ENCODE measurements around the gene DNAJC27. TPM values are rescaled to one million over a fixed set of nuclear protein-coding genes. Genes with fewer than 3 reads are reported as not detected.

The DNAJC27 gene
- total and polyA plus RNA-seq, 2 donors (not counting 1 experiment from before 2014, with no cell fraction given) = 6.0 to 16.6 TPM

- H4K20me1 ChIP-seq (ENCODE audit: control insufficient read depth, insufficient read depth, low read length, poor library complexity, severe bottlenecking) = no peaks in the 10 kb centered on the region
- no peaks in the 10 kb centered on the region for H3K27me3 ChIP-seq (replicated peaks in 1 of 4; ENCODE audit: control extremely low read depth in 1 of 4, control insufficient read depth in 3 of 4, insufficient read depth in 4 of 4, low read length in 3 of 4)
- no peaks in the 10 kb centered on the region for H3K4me1 ChIP-seq (ENCODE audit: control insufficient read depth in 2 of 2, insufficient read depth in 2 of 2, low read length in 2 of 2)
- no peak overlapping the region for H3K9ac ChIP-seq (ENCODE audit: low read length)
- H3K4me3 ChIP-seq (ENCODE audit: control extremely low read depth in 1 of 5, extremely low read depth in 1 of 5, insufficient read depth in 1 of 5, low read depth in 2 of 5, low read length in 4 of 5) = no peak overlapping the region
- Mint-ChIP-seq H3K4me1 (no peaks in the 10 kb centered on the region), H3K9me3 (ENCODE audit: insufficient read depth) (peaks cover 11% of the 10 kb centered on the region), H3K27ac (no peak overlapping the region), H3K27me3 (no peaks in the 10 kb centered on the region), H3K4me3 (no peak overlapping the region)
- no peaks in the 10 kb centered on the region for H3K79me2 ChIP-seq (ENCODE audit: control insufficient read depth, insufficient read depth, low read length)
- H3K36me3 ChIP-seq (replicated peaks in 1 of 2; ENCODE audit: control extremely low read depth in 1 of 2, control insufficient read depth in 1 of 2, extremely low read depth in 1 of 2, insufficient read depth in 2 of 2, low read length in 1 of 2) = peaks cover 20 to 75% of the 10 kb centered on the region in 2 experiments
- ChIA-PET POLR2A (interaction anchor here (0.7 kb wide), 1 partner anchor 34 kb away, joined by 3 read pairs; no protein-coding TSS in a partner anchor), CTCF (no interaction called here)
- H3K27ac ChIP-seq (ENCODE audit: low read length in 2 of 2) = no peak overlapping the region
- TF ChIP-seq EZH2 (IDR thresholded peaks at IDR 0.05; ENCODE audit: borderline replicate concordance, insufficient read depth, low read depth, low read length, poor library complexity, severe bottlenecking) (no peak), CTCF (IDR thresholded peaks at IDR 0.05) (no peak)
- no peak overlapping the region for H3K4me2 ChIP-seq (replicated peaks; ENCODE audit: low read depth, low read length, poor library complexity, severe bottlenecking)
- peaks cover 2 to 13% (median 7%) of the 10 kb centered on the region in 3 donors for H3K9me3 ChIP-seq (ENCODE audit: control extremely low read depth in 1 of 3, control insufficient read depth in 2 of 3, insufficient read depth in 1 of 3, low read length in 2 of 3)
- DNase-seq (no peak), ATAC-seq (ENCODE audit: low read depth) (no peak)
- no CpG with 5 or more reads among the region's 2 CpGs for WGBS (ENCODE audit: insufficient coverage)
- intact Hi-C loops (cut with micrococcal nuclease) = no loop called here
- no peak overlapping the region for H2AFZ ChIP-seq (ENCODE audit: insufficient read depth, low read depth, low read length, poor library complexity, severe bottlenecking)
These were observed 13.8 kb downstream of the DNAJC27 start for GRCh38 chr2:24957976-24958375.

- Histone ChIP-seq H3K9ac (ENCODE audit: low read length) (no peak overlapping the region), H3K27ac (ENCODE audit: low read length in 2 of 2) (no peak overlapping the region), H3K9me3 (ENCODE audit: control extremely low read depth in 1 of 3, control insufficient read depth in 2 of 3, insufficient read depth in 1 of 3, low read length in 2 of 3) (peaks cover 2 to 13% (median 7%) of the 10 kb centered on the region in 3 donors), H3K4me3 (ENCODE audit: control extremely low read depth in 1 of 5, extremely low read depth in 1 of 5, insufficient read depth in 1 of 5, low read depth in 2 of 5, low read length in 4 of 5) (no peak overlapping the region), H2AFZ (ENCODE audit: insufficient read depth, low read depth, low read length, poor library complexity, severe bottlenecking) (no peak overlapping the region), H3K79me2 (ENCODE audit: control insufficient read depth, insufficient read depth, low read length) (no peaks in the 10 kb centered on the region), H3K27me3 (replicated peaks in 1 of 4; ENCODE audit: control extremely low read depth in 1 of 4, control insufficient read depth in 3 of 4, insufficient read depth in 4 of 4, low read length in 3 of 4) (no peaks in the 10 kb centered on the region), H3K4me2 (replicated peaks; ENCODE audit: low read depth, low read length, poor library complexity, severe bottlenecking) (no peak overlapping the region), H4K20me1 (ENCODE audit: control insufficient read depth, insufficient read depth, low read length, poor library complexity, severe bottlenecking) (no peaks in the 10 kb centered on the region), H3K36me3 (replicated peaks in 1 of 2; ENCODE audit: control extremely low read depth in 1 of 2, control insufficient read depth in 1 of 2, extremely low read depth in 1 of 2, insufficient read depth in 2 of 2, low read length in 1 of 2) (peaks cover 20 to 74% of the 10 kb centered on the region in 2 experiments), H3K4me1 (ENCODE audit: control insufficient read depth in 2 of 2, insufficient read depth in 2 of 2, low read length in 2 of 2) (no peaks in the 10 kb centered on the region)
- Mint-ChIP-seq H3K27me3 (no peaks in the 10 kb centered on the region), H3K4me3 (no peak overlapping the region), H3K27ac (no peak overlapping the region), H3K4me1 (no peaks in the 10 kb centered on the region), H3K9me3 (ENCODE audit: insufficient read depth) (peaks cover 11% of the 10 kb centered on the region)
- ChIA-PET CTCF (no interaction called here), POLR2A (interaction anchor here (0.7 kb wide), 1 partner anchor 35 kb away, joined by 3 read pairs; no protein-coding TSS in a partner anchor)
- whole genome bisulfite sequencing (ENCODE audit: insufficient coverage) = no CpG with 5 or more reads among the region's 1 CpG
- TF ChIP-seq EZH2 (IDR thresholded peaks at IDR 0.05; ENCODE audit: borderline replicate concordance, insufficient read depth, low read depth, low read length, poor library complexity, severe bottlenecking) (no peak), CTCF (IDR thresholded peaks at IDR 0.05) (no peak)
- DNase-seq (no peak), ATAC-seq (ENCODE audit: low read depth) (no peak)
- intact Hi-C loops (cut with micrococcal nuclease) = no loop called here
These were observed 14.5 kb downstream of the DNAJC27 start for GRCh38 chr2:24957221-24957620.

Data from B cell (primary cell).